Medulla oblongata (tissue), 1 donor: ENCODE data around the gene LCN2.

Source experiments
- DNase-seq: peaks from one replicate; pipeline ENCODE4 v3.0.0-alpha.2; 2015; ENCODE audit errors: extremely low spot score

LCN2 gene

GRCh38 chr9:128168731-128169308 is 19.6 kb downstream of the LCN2 start:
- no peak for DNase-seq

- DNase-seq = no peak
Observed at GRCh38 chr9:128169492-128169891, 20.2 kb downstream of the LCN2 start.

GRCh38 chr9:128169925-128170324 is 20.7 kb downstream of the LCN2 start:
- no peak for DNase-seq

DNA sequence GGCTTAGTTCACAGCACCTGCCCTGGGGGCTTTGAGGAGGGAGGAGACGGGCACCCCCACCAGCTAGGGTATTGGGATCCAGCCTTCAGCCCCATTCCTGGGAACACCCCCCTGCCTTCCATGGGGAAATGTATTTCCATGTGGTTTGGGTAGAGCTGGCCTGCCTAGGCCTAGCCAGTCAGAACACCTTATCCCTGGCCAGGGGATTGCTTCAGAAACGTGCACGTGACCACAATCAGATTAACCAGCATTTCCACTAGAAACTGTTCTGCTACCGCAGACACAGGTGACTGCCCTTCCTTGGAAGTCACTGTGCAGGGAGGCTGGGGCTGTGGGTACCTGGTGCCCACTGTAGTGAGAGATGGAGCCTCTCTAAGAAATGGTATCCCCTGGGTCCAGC is 24.8 kb downstream of the LCN2 start:
- no peak for DNase-seq

- no peak for DNase-seq
Observed at GRCh38 chr9:128175102-128175563, 25.9 kb downstream of the LCN2 start.

DNA sequence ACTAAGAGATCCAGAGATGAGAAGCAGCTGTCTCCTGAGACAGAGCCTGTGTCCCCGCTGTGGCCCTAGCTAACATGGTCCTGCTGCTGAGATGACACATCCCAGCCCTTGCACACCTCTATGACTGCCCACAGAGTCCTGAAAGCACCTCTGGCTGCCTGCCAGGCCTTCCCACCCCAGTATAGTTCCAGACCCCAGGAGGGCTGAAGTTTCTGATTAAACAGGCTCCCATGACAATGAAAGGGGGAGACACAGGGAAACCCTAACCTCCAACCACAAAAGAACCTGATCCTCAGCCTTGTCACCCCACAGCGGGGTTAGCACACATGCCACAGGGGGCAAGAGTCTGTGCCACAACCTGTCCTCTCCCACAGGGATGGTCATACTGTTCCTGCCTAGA is 26.5 kb downstream of the LCN2 start:
- DNase-seq = no peak

GRCh38 chr9:128178806-128179431 is 29.7 kb downstream of the LCN2 start:
- no peak for DNase-seq

- no peak for DNase-seq
Observed at GRCh38 chr9:128180001-128180400, 30.7 kb downstream of the LCN2 start.

GRCh38 chr9:128180447-128180846 is 31.2 kb downstream of the LCN2 start:
- DNase-seq = no peak

DNA sequence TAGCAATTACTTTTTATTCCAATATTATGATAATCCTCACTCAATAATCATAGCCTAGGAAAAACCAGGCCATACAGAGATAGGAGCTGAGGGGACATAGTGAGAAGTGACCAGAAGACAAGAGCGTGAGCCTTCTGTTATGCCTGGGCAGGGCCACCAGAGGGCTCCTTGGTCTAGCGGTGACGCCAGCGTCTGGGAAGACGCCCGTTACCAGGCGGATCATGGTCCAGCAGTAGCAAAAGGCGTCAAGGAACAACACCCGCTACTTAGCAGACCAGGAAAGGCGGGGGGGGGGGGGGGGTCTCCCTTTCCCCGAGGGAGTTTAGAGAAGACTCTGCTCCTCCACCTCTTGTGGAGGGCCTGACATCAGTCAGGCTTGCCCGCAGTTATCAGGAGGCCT is 32.2 kb downstream of the LCN2 start:
- peak; percentile 27 for DNase-seq

DNA sequence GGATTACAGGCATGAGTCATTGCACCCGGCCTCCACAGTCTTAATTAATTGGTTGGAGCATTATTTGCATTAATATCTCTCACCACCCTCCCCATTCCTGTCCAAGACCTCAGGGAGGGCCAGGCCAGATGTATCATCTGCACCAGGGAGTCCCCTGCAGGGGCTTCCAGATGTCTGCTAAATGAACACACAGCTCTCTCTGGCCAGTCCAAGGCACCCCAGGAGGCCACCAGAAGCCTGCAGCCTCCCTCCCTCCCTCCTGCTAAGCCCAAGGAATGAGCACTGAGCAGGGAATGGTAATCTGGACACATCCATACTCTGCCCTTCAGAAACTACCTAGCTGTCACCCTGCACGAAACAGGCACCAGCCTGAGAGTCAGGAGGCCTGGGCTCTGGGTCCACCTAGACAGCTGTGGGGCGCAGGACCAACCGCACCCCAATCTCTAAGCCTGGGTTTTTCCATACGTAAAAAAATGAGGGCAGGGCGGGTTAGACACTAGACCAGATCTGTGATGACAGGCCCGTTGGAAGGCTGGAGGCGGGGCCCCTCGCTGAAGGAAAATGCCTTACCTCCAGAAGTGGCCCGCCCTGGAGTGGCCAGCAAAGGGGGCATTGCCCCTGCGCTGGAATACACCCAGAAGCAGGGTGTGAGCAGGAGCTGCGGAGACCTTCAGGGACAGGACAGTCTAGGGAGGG is 33.8 kb downstream of the LCN2 start:
- no peak for DNase-seq

DNA sequence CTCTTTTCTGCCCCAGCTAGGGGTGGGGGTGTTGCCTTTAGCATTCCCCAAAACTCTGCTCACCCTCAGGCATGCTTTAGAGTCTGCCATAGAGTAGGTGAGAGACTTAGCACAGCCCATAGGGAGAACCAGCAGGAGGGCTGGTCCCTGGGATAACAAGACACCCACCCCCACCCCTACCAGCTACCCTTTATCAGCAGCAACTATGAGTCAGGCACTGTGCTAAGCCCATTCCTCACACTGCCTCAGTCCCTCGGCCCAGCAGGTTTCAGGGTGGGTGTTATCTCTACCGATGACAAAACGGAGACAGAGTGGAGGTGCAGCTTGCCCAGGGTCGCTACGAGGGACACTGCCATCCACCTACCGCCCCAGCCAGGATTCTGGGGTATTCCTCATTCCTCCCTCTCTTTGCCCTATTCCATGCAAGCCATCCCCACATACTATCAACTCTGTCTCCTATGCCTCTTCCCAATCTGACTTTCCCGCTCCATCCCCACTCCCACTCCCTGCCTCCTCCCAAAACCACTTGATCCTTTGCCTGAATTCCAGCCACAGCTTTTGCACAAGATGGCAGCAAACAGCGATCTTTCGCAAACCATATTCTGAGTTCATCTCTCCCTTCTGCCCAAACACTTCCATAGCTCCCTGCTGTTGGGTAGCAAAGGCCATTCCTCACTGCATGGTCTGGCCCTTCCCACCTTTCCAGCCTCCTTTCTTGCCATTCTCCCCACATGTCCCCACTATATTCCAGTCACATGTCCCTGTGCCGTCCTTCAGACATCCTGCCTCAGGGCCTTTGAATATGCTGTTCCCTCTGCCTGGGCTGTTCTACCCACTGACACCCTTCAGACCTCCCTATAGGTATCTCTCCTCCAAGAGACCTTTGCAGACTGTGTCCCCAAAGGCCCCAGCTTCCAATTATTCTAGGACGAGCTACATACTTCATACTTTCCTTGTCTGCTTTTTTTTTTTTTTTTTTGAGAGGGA is 37.0 kb downstream of the LCN2 start:
- no peak for DNase-seq

DNA sequence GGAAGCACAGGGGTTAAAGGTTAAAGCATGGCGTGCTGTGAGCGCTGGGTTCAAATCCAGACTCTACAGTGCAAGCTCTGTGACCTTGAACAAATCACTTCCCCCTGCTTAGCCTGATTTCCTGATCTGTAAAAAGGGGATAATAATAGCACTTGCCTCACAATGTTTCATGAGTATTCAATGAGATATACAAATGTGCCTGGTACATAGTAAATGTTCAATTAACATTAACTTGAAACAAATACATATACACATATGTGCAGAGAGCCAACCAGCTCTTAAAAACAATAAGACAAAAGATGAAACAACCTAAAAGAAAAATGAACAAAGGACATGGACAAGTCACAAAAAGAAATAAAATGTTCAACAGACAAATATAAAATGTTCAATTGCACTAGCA is 38.1 kb downstream of the LCN2 start:
- DNase-seq = no peak

- no peak for DNase-seq
Observed at GRCh38 chr9:128188209-128188608, 39.0 kb downstream of the LCN2 start.

GRCh38 chr9:128190013-128190412 is 40.8 kb downstream of the LCN2 start:
- DNase-seq = no peak

GRCh38 chr9:128190516-128191405 is 41.5 kb downstream of the LCN2 start:
- peak; percentile 14 for DNase-seq

DNA sequence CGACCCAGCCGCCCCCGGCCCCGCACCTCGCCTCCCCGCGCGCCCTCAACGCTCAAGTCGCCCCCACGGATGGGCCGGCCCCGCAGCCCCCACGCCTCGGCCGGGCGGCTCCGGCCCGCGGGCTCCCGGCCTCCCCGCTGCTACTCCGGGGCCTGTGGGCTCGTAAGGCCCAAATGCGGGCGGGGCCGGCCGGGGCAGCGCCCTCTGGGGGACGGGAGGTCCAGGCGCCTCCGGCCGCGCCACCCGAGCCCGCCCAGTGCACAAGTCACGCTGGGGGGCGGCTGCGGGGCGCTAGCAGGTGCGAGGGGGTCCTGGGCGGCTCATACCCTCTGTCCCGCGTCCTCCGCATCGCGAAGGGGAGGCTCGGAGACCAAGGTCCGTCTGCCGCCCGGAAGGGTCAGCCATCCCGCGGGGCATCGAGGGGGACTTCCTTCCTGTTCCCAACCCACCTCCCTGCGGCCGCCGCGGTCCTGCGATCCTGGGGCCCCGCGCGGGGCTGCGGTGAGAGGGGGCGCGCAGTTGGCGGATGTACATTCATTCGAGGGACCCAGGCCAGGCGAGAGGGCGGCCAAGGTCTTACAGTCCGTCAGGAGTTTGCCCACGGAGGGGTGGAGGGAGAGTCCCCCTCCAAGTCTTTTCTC is 42.3 kb downstream of the LCN2 start, which contains the start of gene CIZ1:
TSS of gene CIZ1 (minus strand) at position 167 of the 641 bp plus-strand sequence. CDS start 715 bp downstream, outside the sequence.
- DNase-seq = peak; percentile 85

DNA sequence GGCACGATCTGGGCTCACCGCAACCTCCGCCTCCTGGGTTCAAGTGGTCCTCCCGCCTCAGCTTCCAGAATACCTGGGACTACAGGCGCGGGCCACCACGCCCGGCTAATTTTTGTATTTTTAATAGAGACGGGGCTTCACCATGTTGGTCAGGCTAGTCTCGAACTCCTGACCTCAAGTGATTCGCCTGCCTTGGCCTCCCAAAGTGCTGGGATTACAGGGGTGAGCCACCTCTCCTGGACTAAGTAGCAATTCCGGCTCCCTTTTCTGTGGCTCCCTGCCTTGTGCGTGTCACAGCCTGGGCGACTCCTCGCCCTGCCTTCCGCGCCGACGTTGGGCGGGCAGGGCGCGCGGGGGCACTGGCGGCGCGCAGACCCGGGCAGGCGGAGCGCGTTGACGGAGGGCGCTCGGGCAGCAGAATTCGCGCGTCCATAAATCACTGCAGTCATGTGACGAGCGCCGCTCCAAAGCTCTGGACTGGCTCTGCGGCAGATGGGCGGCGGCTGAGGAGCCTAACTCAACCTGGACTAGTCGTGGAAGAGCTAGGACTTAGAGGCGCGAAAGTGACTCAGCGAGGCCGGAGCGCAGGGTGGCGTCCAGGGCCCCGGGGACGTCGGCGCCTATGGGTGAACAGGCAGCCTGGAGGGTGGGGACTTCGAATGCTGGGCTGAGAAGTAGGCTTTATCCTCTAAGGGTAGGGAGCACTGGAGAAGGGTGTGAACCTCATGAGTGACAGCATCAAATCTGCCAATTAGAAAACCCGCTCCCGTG is 43.5 kb downstream of the LCN2 start:
- peak; percentile 41 for DNase-seq

DNA sequence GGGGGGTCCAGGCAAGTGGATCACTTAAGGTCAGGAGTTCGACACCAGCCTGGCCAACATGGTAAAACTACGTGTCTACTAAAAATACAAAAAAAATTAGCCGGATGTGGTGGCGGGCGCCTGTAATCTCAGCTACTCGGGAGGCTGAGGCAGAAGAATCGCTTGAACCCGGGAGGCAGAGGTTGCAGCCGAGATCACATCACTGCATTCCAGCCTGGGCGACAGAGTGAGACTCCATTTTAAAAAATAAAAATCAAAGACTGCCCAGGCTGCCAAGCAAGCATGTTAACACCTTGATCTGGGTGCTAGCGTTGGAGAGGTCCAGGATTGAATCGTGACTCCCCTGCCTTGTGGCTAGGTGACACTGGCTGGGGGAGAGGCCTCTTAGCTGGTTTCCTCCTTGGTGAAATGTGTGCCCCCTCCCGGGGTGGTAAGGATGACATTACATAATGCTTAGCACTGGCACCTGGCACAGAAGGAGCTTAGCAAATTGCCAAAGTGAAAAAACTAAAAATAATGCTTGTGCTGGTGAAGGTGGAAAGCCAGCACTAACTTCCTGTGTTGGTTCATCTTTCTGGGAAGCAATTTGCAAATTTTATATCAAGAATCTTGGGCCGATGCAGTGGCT is 44.3 kb downstream of the LCN2 start:
- no peak for DNase-seq
